NCI-H460 (cell line): ENCODE measurements around the gene PRKCA. TPM values are rescaled to one million over a fixed set of nuclear protein-coding genes. Genes with fewer than 3 reads are reported as not detected.
"Not testable (repeated sequence)": the region's sequence is repeated elsewhere in the genome, so short reads cannot be mapped to it uniquely, and the experiment has no call there.

Source experiments
- DNase-seq: peaks from one replicate; pipeline ENCODE4 v3.0.0-alpha.2; 2016; ENCODE audit warnings: low read depth; ENCODE audit errors: extremely low read depth
- total RNA-seq: library from RNA; depleted of rRNA; stranded (reverse); fragments of >200 nt; shearing (Covaris generic); gene quantifications from 2 replicates; pipeline ENCODE4 v1.2.3, GENCODE V29; 2014

PRKCA gene
- total RNA-seq, 1 experiment from 2014 or later: 13.6 TPM

GRCh38 chr17:66689221-66689620 is 386.8 kb downstream of the PRKCA start:
- no peak for DNase-seq

DNA sequence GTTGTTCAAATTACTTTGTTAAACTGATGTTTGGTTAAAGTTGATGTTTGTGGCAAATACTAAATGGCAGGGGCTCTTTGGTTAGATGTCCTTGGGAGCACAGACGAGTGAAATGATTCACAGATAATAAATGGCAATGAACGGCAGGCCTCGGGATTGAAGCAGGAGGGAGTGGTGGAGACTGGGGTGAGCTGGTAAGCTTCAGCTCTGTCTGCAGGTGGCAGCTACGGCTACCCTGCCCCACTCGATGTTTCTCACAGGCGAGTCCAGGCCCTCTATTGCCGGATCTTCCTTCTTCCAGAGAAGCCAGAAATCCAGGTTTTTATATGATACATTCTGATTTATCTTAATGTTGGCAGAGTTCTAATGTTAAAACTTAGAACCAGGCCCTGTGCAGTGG is 387.8 kb downstream of the PRKCA start:
- DNase-seq: no peak

DNA sequence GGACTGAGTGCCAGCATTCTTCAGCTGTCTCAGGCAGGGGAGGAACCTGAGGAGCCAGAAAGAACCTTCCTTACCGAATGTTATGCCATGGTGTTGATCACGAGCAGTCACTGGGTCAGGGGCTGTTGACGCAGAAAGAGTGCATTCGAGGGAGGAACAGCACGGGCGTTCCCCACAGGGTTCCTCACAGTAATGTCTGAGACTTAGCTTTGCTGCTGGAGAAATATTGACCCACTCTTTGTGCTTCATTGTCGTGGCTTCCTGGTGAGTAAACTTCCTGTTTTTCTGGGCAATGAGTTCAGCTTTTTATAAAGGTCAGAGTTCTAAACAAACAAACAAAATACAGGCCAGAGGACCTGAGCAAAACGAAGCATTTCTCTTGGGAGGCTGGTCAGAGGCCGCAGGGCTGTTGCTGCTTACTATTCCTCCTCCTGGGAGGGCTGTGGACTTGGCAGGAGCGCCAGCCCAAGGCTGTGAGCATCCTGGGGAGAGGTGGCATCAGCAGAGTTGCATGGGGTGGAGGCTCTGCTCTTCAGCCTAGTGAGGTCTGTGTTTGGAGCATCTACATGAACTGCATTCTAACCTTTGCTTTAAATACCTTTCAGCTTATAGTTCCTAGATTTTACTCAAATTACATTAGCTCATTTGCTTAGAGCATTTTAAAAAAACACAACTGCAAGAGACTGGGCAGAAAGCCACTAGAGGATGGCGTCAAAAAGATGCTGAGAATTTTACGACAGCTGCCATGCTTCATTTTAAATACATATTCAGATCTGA is 389.4 kb downstream of the PRKCA start:
- DNase-seq: peak; percentile 98

DNA sequence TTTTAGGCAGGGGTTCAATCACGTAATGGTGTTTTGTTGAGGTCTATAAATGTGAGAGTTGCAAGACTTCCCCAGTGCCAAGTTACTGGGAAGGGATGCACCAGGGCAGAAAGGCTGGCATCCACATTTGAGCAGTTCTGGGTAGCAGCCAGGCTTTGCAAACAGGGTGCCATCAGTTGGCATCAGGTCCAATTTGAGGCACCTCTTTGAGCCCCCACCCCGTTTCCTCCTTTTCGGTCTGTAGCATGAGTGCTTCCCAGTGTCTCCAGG is 389.9 kb downstream of the PRKCA start:
- DNase-seq: no peak

DNA sequence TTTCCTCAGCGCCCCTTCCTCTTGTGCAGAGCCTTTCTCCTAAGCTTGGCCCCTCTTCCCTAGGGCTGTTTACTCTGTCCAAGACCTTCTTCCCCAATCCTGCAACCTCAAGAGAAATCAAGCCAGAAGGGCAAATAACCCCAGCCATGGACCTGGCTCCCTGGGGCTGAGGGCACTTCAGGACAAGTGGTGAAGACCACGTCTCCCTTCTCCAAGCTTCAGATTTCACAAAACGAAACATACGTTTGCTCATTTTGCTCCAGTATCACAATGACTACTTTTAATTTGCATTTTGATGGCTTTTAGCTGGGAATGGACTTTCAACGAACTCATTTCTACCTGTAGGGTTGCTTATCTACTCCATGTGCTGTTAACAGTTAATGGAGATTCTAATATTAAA is 392.7 kb downstream of the PRKCA start:
- DNase-seq: no peak

DNA sequence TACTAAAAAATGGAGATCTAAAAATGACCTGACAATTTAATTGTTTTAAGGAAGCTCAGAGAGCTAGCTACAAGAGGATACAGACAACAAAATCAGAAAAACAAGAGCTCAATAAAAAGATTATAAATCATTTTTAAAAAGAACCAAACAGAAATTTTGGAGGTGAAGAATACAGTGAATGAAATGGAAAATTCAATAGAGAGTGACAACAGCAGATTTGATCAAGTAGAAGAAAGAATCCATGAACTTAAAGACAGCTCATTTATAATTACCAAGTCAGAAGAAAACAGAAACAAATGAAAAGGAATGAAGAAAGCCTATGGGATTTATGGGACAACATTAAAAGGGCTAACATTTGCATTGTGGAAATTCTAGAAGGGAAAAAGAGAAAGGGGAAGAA is 395.9 kb downstream of the PRKCA start:
- no peak for DNase-seq

- DNase-seq: no peak
These were observed 399.0 kb downstream of the PRKCA start for GRCh38 chr17:66701462-66701861.

- DNase-seq: peak; percentile 70
These were observed 399.9 kb downstream of the PRKCA start for GRCh38 chr17:66702106-66702936.

- no peak for DNase-seq
These were observed 402.6 kb downstream of the PRKCA start for GRCh38 chr17:66704858-66705520.

DNA sequence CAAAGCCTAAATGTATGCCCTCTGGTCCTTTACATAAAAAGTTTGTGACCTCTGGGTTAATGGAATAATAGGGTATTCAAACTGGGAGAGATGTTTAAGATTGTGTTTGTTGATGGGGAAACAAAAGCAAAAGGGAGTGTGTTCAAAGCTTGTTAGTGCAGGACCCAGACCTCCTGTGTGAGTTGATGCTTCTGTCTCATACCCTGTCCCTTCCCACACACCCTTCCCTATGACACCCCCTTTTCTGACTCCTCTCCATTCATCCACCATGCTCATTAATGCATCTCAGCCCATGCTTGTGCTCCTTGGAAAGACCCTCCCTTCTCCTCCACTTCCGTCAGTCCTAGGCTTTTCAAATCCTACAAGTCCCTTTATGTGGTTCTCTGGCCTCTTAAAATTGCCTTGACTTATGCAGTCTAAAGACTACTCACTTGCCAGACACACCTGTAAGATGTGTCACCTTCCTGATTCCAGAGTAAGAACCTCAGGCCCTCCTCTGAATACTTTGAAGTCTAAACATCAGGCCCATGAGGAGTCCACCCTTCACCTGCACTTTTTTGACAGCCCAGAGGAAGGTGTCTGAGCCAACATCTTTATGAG is 404.5 kb downstream of the PRKCA start:
- no peak for DNase-seq

DNA sequence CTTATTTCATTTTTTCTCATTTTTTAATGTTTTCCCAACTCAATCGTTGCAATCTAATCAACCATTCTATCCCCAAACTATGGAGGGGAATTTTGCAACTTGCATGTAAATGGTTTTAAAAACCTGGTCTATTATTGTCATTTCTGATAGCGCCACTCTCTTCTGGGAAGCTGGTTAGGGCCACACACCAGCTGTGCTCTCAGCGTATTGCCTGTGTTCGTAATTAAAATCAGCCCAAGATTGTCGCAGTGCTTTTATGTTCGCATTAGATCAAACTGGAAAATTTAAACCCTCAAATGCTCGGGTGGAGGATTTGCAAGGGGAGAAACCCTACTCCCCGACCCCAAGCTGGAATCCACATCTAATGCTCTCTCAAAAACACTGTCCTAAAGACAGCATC is 409.0 kb downstream of the PRKCA start:
- no peak for DNase-seq

DNA sequence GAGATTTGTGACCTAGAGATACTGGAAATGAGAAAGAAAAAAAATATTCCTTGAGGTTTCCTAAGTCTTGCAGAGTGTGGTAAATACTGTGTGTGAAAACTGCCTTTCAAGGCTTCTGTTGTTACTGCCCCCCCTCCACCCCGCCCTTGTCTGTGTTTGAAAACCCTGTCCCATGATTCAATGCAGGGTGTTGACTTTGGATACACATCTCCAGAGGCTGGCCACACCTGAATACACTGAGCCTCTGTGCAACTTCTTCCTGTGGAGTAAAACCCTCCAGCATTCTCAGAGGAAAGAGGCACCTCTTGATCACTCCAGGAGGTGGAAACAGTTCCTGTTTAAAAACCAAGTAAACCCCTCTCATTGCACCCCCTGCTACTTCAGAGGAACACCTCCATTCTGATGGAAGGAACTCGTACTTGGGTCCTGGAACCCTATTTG is 409.5 kb downstream of the PRKCA start:
- DNase-seq: peak; percentile 62

DNA sequence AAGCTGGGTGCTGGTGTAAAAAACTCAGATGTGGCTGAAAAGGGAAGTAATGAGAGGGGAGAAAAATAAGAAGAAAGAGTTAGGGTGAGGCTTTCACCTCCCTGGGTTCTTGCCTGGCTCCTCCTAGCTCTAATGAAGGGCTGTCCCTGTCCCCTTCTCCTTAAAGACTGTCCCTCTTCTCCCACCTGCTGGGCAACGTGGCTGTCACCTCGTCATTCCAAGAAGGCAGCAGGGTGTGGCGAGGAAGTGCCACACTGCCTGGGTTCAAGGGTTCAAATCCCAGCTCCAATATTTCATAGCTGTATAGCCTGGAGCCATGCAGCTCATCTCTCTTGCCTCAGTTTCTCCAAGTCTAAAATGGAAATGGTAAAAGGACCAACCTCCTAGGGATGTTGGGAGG is 410.0 kb downstream of the PRKCA start:
- no peak for DNase-seq

GRCh38 chr17:66713021-66713532 is 410.7 kb downstream of the PRKCA start:
- DNase-seq: not testable (repeated sequence)

- no peak for DNase-seq
These were observed 411.2 kb downstream of the PRKCA start for GRCh38 chr17:66713533-66714042.

GRCh38 chr17:66714046-66715023 is 411.9 kb downstream of the PRKCA start:
- no peak for DNase-seq

GRCh38 chr17:66715076-66715675 is 412.8 kb downstream of the PRKCA start:
- DNase-seq: no peak

GRCh38 chr17:66715745-66716156 is 413.3 kb downstream of the PRKCA start:
- DNase-seq: peak; percentile 80
